ENCODE measurements around the gene PRPF6.

- TF ChIP-seq CTCF (IDR thresholded peaks at IDR 0.05) (no peak), ZFX (IDR thresholded peaks at IDR 0.05; ENCODE audit: borderline replicate concordance) (no peak)
Observed at GRCh38 chr20:64015635-64016034, 34.7 kb downstream of the PRPF6 start.

Data from 22Rv1 (cell line).